KMS-11 (cell line): ENCODE measurements around the gene CCDC7.

Source experiments
- H2AFZ ChIP-seq: fragments of 200-600 bp; sonication (generic); 2 replicates; pipeline ENCODE4 v1.6.1; 2016; ENCODE audit warnings: antibody characterized with exemption, mixed run types, low read depth
- H3K27ac ChIP-seq: fragments of 200-600 bp; sonication (generic); 2 replicates; pipeline ENCODE4 v1.6.1; 2016; ENCODE audit warnings: mild to moderate bottlenecking, mixed run types
- H3K27me3 ChIP-seq: fragments of 200-600 bp; sonication (generic); 2 replicates; pipeline ENCODE4 v1.6.1; 2017; ENCODE audit warnings: mild to moderate bottlenecking, low read depth, mixed run types, moderate library complexity; ENCODE audit not compliant: insufficient read depth
- H3K36me3 ChIP-seq: fragments of 200-600 bp; sonication (generic); 2 replicates; pipeline ENCODE4 v1.6.1; 2017; ENCODE audit warnings: mild to moderate bottlenecking, mixed run types; ENCODE audit not compliant: insufficient read depth
- H3K4me1 ChIP-seq: fragments of 200-600 bp; sonication (generic); 2 replicates; pipeline ENCODE4 v1.6.1; 2016; ENCODE audit warnings: mild to moderate bottlenecking, low read depth, mixed run types; ENCODE audit not compliant: poor library complexity, severe bottlenecking
- H3K4me2 ChIP-seq: fragments of 200-600 bp; sonication (generic); 2 replicates; pipeline ENCODE4 v1.7.0; 2016; ENCODE audit warnings: mild to moderate bottlenecking, mixed run types
- H3K4me3 ChIP-seq: fragments of 200-600 bp; sonication (generic); IDR thresholded peaks from 2 replicates; pipeline ENCODE4 v1.6.1; 2017; ENCODE audit warnings: low read depth, low read length, mixed read lengths; ENCODE audit not compliant: insufficient read depth
- H3K79me2 ChIP-seq: fragments of 200-600 bp; sonication (generic); 2 replicates; pipeline ENCODE4 v1.6.1; 2016; ENCODE audit warnings: low read depth, mixed run types; ENCODE audit not compliant: insufficient read depth
- H3K9ac ChIP-seq: fragments of 200-600 bp; sonication (generic); 2 replicates; pipeline ENCODE4 v1.6.1; 2016; ENCODE audit warnings: mild to moderate bottlenecking, mixed run types
- H4K20me1 ChIP-seq: fragments of 200-600 bp; sonication (generic); 2 replicates; pipeline ENCODE4 v1.6.1; 2016; ENCODE audit warnings: mild to moderate bottlenecking, mixed run types; ENCODE audit not compliant: insufficient read depth
- CTCF ChIP-seq: fragments of 200-600 bp; sonication (generic); conservative IDR thresholded peaks from 2 replicates; pipeline ENCODE4 v1.6.1; 2017; ENCODE audit warnings: low read depth, mild to moderate bottlenecking, antibody characterized with exemption, low read length, moderate library complexity, mixed read lengths

Gene CCDC7

GRCh38 chr10:32661346-32661745 lies 215.4 kb downstream of the CCDC7 start:
- Histone ChIP-seq H3K27me3 (no peaks in the 10 kb centered on the region), H3K9ac (no peak overlapping the region), H3K36me3 (no peaks in the 10 kb centered on the region), H4K20me1 (no peaks in the 10 kb centered on the region), H3K4me1 (no peaks in the 10 kb centered on the region), H3K4me3 (no peak overlapping the region), H2AFZ (no peak overlapping the region), H3K79me2 (no peaks in the 10 kb centered on the region), H3K27ac (no peak overlapping the region), H3K4me2 (no peak overlapping the region)
- TF ChIP-seq CTCF, result no peak

GRCh38 chr10:32680803-32681557 lies 235.0 kb downstream of the CCDC7 start:
- TF ChIP-seq CTCF, result no peak
- H3K27ac ChIP-seq, result no peak overlapping the region
- H3K4me2 ChIP-seq, result no peak overlapping the region
- no peaks in the 10 kb centered on the region for H3K36me3 ChIP-seq
- no peak overlapping the region for H3K4me3 ChIP-seq
- H3K79me2 ChIP-seq, result no peaks in the 10 kb centered on the region
- H2AFZ ChIP-seq, result no peak overlapping the region
- H3K4me1 ChIP-seq, result no peaks in the 10 kb centered on the region
- no peak overlapping the region for H3K9ac ChIP-seq
- H4K20me1 ChIP-seq, result no peaks in the 10 kb centered on the region
- no peaks in the 10 kb centered on the region for H3K27me3 ChIP-seq

- no peaks in the 10 kb centered on the region for H4K20me1 ChIP-seq
- no peak overlapping the region for H3K27ac ChIP-seq
- no peak overlapping the region for H3K4me3 ChIP-seq
- TF ChIP-seq CTCF, result no peak
- no peaks in the 10 kb centered on the region for H3K36me3 ChIP-seq
- no peaks in the 10 kb centered on the region for H3K27me3 ChIP-seq
- H3K4me1 ChIP-seq, result no peaks in the 10 kb centered on the region
- H3K79me2 ChIP-seq, result no peaks in the 10 kb centered on the region
- H3K9ac ChIP-seq, result no peak overlapping the region
- no peak overlapping the region for H2AFZ ChIP-seq
- no peak overlapping the region for H3K4me2 ChIP-seq
These were observed 238.4 kb downstream of the CCDC7 start for GRCh38 chr10:32684291-32684690.

GRCh38 chr10:32687116-32687515 lies 241.2 kb downstream of the CCDC7 start:
- Histone ChIP-seq H3K4me2 (no peak overlapping the region), H3K27ac (no peak overlapping the region)
- no peak for TF ChIP-seq CTCF

More at GRCh38 chr10:32687116-32687515, 241.2 kb downstream of the CCDC7 start:
- Histone ChIP-seq H3K9ac (no peak overlapping the region), H3K27me3 (no peaks in the 10 kb centered on the region), H2AFZ (no peak overlapping the region), H3K4me1 (no peaks in the 10 kb centered on the region), H3K36me3 (no peaks in the 10 kb centered on the region), H4K20me1 (no peaks in the 10 kb centered on the region), H3K79me2 (no peaks in the 10 kb centered on the region), H3K4me3 (no peak overlapping the region)
